ENCODE results near the gene TNFRSF18.

GRCh38 chr1:1245817-1246576, 39.6 kb upstream of the TNFRSF18 start:
- no peak for TF ChIP-seq CTCF (conservative IDR thresholded peaks at IDR 0.05)
- TF ChIP-seq EZH2 (IDR thresholded peaks at IDR 0.05; ENCODE audit: low read depth), result no peak

Measured in PC-9 (cell line).